Head of caudate nucleus (tissue), 42 donors: Measurements from ENCODE around the gene UBP1.
A peak's percentile ranks its signal among the peaks of the same experiment; 100 is the strongest.

Experiments used
- DNase-seq, 42 donors: peaks; one replicate each; pipeline versions ENCODE4 v3.0.0 to v3.0.0-alpha.2; 2020 to 2021; ENCODE audit warnings: mixed read lengths in 7 of 42
- intact Hi-C: fragments of 100-400 bp; cut with DNase I; formaldehyde crosslinking; loops from one replicate; pipeline ENCODE4 v1.15.0; 2022

The UBP1 gene

GRCh38 chr3:33398410-33398809, 41.8 kb downstream of the UBP1 start:
- no peak for DNase-seq
- intact Hi-C loops = no loop called here

- peak in 3 of 42 donors; percentile 7 to 22 (median 17) for DNase-seq
- intact Hi-C loops = no loop called here
Observed at GRCh38 chr3:33395900-33396299, 44.3 kb downstream of the UBP1 start.

GRCh38 chr3:33394403-33395054, 45.7 kb downstream of the UBP1 start:
- intact Hi-C loops = no loop called here
- no peak for DNase-seq

DNA sequence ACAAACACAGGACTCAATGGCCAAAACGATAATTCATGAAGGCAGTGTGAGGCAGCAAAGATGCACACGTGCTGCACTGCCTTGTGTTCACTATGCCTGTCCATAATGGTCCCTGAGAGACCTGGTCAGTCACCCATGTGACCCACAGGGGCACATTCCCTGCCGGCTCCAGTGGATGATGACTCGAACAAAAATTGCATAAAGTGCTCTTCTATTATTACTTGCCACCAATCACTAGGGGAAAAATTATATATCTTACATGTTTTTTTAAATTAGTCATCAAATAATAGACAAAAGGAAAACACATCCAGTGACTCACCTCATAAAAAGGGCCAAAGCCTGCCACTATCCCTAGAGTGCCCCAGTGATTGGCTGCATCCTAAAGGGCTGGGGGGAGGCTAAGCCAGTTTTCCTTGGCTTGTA, 47.5 kb downstream of the UBP1 start:
- DNase-seq = no peak

GRCh38 chr3:33392144-33392543, 48.1 kb downstream of the UBP1 start:
- intact Hi-C loops = no loop called here
- DNase-seq = no peak

More for the DNA sequence above, 47.5 kb downstream of the UBP1 start:
- intact Hi-C loops = no loop called here

DNA sequence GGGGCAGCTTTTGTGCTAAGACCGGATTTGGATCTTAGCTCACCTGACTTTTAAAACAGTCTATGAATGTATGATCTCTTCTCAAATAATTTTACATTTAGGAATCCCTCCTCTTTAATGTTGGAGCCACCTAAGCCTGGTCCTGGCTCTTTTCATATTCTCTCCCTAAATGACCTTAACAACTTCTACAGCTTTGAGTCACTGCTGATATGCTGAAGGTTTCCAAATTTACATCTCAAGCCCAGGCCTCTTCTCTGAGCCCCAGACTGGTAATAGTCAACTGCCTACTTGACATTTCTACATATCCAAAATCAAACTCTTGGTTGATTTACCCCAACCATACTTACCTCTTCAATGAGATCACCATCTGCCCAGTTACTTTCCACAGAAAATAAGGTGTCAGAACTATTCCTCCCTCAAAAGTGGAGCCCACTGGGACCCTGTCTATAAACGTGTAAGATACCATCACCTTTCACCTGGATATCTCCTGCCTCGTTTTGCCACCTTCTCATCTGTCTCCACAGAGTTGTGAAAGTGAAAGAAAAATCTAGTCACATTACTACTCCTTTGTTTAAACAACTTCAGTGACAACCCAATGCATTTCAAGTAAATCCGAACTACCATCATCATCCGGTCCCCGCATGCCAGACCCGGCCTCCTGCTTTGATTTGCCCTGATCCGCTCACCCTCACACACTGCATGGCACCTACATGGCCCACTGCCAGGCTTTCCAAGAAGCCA, 48.8 kb downstream of the UBP1 start:
- intact Hi-C loops = no loop called here
- DNase-seq = no peak

- DNase-seq = no peak
- intact Hi-C loops = no loop called here
Observed at GRCh38 chr3:33389908-33390307, 50.3 kb downstream of the UBP1 start.

GRCh38 chr3:33388374-33389100, 51.7 kb downstream of the UBP1 start:
- intact Hi-C loops = no loop called here
- DNase-seq = no peak

DNA sequence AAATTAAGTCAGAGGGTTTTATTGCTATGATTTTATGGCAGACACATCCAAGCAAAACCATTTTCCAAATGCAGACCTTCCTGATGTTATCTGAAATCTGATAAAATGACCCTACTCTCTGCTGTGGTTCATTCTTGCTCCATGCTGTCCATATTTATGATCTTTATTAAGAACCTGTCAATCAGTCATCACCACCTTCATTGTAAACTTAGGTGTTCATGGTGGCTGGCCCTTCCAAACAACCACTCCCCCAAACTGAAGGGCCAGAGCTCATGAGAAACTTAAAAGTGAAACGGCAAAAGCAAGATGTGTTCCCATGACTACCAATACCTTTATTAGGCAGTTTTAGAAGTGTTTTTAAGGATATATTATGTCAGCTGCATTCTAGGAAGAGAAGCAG, 53.6 kb downstream of the UBP1 start:
- intact Hi-C loops = no loop called here
- DNase-seq = no peak

- DNase-seq = no peak
- intact Hi-C loops = no loop called here
Observed at GRCh38 chr3:33385423-33385822, 54.8 kb downstream of the UBP1 start.

DNA sequence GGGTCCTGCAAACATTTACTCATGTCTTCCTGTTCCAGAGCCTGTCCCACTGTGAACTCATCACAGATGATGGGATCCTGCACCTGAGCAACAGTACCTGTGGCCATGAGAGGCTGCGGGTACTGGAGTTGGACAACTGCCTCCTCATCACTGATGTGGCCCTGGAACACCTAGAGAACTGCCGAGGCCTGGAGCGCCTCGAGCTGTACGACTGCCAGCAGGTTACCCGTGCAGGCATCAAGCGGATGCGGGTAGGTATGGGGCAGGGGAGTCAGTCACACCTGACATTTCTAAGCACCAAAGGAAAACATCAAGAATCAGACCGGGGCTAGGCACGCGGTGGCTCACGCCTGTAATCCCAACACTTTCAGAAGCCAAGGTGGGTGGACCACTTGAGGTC, 56.3 kb downstream of the UBP1 start:
- intact Hi-C loops = no loop called here
- DNase-seq = no peak

DNA sequence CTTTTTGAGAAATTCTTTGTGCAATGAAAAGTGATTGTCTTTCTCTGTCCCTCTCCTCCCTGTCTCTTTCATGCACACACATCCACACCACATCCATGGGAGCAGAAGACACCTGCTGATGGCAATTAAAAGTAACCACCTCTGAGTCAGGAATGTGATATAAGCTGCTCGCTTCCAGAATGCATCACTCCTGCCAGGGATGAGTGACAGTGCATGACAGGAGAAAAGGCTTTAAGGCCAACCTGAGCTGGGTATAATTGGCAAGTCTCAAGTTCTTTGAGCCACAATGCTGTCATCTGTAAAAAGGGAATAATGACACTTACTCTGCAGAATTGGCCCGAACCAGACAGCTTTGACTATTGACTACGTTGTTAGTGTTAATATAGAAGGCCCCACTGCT, 59.6 kb downstream of the UBP1 start:
- intact Hi-C loops = no loop called here
- peak in 1 of 42 donors; percentile 24 for DNase-seq

- DNase-seq = no peak
- intact Hi-C loops = no loop called here
Observed at GRCh38 chr3:33377931-33378330, 62.3 kb downstream of the UBP1 start.

GRCh38 chr3:33377489-33377888, 62.7 kb downstream of the UBP1 start:
- intact Hi-C loops = no loop called here

DNA sequence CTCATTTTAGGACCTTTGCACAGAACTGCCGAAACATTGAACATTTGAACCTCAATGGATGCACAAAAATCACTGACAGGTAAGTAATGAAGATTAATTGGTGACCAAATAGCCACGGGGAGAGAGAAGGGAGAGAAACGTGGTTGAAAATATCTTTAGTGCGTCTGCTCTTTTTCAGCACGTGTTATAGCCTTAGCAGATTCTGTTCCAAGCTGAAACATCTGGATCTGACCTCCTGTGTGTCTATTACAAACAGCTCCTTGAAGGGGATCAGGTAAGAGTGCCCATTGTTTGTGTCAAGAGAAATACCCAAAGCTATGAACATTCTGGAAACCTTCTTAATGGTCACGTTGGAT, 67.1 kb downstream of the UBP1 start:
- no peak for DNase-seq
- intact Hi-C loops = loop anchor here (2.0 kb wide), 1 partner anchor 242 kb away; no protein-coding TSS in a partner anchor

More at GRCh38 chr3:33377489-33377888, 62.7 kb downstream of the UBP1 start:
- DNase-seq = no peak

GRCh38 chr3:33372218-33373081, 67.8 kb downstream of the UBP1 start:
- intact Hi-C loops = loop anchor here (2.0 kb wide), 1 partner anchor 242 kb away; no protein-coding TSS in a partner anchor
- DNase-seq = peak in 36 of 42 donors; percentile 15 to 85 (median 58)

GRCh38 chr3:33364531-33365128, 75.6 kb downstream of the UBP1 start:
- DNase-seq = no peak

DNA sequence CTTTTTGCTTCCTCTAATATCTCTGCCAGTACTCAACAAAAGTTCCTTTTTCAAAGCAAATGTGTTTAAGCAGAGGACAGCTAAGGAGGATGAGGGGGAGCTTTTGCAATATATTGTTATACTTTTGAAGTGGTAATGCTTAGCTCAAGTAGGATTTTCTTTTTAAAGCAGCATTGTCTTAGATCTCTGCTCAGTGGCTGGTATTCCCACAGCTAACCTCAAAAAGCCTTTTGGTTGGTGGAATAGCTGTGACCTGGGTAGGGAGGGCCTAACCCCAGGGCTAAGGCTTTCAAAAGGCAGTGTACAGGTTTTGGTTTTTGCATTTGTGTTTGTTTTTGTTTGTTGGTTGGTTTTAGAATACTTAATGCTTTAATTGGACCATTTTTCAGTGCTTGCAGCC, 76.1 kb downstream of the UBP1 start:
- intact Hi-C loops = no loop called here
- DNase-seq = no peak

More at GRCh38 chr3:33364531-33365128, 75.6 kb downstream of the UBP1 start:
- intact Hi-C loops = no loop called here
